ENCODE measurements around the gene TSPAN31. TPM values are rescaled to one million over a fixed set of nuclear protein-coding genes. Genes with fewer than 3 reads are reported as not detected.

Gene TSPAN31
- total and polyA plus RNA-seq, 9 of the 15 experiments (the other 6 are each of a cell fraction or from before 2014, with no cell fraction given) = 11.3 to 26.4 (median 14.3) TPM

GRCh38 chr12:57751788-57752667 lies 7.2 kb downstream of the TSPAN31 start, which contains the start of gene CDK4 (continued):
- TF ChIP-seq CHD7 (IDR thresholded peaks at IDR 0.05; ENCODE audit: low read depth, low read length) (no peak), PHB (CRISPR knock-in tag; IDR thresholded peaks at IDR 0.05) (no peak), EP400 (IDR thresholded peaks at IDR 0.05) (peak; percentile 99), MTA1 (IDR thresholded peaks at IDR 0.05; ENCODE audit: borderline replicate concordance) (peak; percentile 64; the same call in 1 of the 2 replicates), NR3C1 (CRISPR knock-in tag; IDR thresholded peaks at IDR 0.05) (no peak), RAD51 (IDR thresholded peaks at IDR 0.05; ENCODE audit: borderline replicate concordance, low read depth) (peak; percentile 100), ZNF830 (CRISPR knock-in tag; IDR thresholded peaks at IDR 0.05) (0 out of 2 replicates have a peak, but pooled peaks have one; percentile 9), YBX1 (IDR thresholded peaks at IDR 0.05) (no peak), U2AF1 (optimal IDR thresholded peaks at IDR 0.05; ENCODE audit: low read depth, low read length) (no peak)

Data from K562 (cell line).